Activated CD8-positive, alpha-beta memory T cell treated with anti-CD3 and anti-CD28 coated beads, Interleukin-2, amount 50 U/mL, for 1 hour (primary cell): Measurements from ENCODE around the gene FOXO4.
A peak's percentile ranks its signal among the peaks of the same experiment; 100 is the strongest.
"Not testable (repeated sequence)": the region's sequence is repeated elsewhere in the genome, so short reads cannot be mapped to it uniquely, and the experiment has no call there.

ENCODE experiments used
- DNase-seq: peaks from one replicate; pipeline ENCODE4 v3.0.0-alpha.2; 2020; ENCODE audit errors: extremely low read depth

FOXO4 gene

DNA sequence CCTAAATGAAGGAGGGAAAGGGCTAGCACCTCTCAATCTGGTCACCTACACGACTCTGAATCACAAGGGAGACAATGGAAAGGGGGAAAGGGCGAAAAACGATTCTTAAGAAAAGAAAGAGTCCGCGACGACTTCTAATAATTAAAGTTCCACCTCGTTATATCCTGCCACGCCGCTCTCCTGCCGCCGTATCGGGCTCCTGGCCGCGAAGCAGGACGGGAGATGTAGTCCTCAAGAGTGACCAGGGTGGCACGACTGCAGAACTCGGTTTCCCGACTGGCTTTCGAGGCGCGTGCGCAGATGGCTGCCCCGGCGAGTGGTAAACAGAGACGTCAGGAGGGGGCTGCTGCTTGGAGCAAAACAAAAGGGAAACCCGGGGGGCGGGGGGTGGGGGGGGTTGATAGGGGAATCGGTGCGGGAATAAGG lies at the start of gene FOXO4:
Gene FOXO4, plus strand, starts transcription at position 297 of the 426 bp plus-strand sequence. CDS start 678 bp downstream, outside the sequence.
- peak; percentile 74 for DNase-seq

DNA sequence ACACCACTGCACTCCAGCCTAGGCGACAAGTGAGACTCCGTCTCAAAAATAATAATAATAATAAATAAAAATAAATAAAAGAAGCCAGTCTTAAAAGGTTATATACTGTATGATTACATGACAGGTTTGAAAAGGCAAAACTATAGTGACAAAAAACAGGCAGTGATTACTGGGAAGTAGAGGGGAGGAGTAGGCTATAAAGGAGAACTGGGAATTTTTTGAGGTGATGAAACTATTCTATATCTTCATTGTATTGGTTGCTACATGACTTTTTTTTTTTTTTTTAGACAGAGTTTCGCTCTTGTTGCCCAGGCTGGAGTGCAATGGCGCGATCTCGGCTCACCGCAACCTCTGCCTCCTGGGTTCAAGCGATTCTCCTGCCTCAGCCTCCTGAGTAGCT lies 47.8 kb upstream of the FOXO4 start:
- not testable (repeated sequence) for DNase-seq

GRCh38 chrX:71052721-71053120 lies 42.9 kb upstream of the FOXO4 start:
- no peak for DNase-seq

DNA sequence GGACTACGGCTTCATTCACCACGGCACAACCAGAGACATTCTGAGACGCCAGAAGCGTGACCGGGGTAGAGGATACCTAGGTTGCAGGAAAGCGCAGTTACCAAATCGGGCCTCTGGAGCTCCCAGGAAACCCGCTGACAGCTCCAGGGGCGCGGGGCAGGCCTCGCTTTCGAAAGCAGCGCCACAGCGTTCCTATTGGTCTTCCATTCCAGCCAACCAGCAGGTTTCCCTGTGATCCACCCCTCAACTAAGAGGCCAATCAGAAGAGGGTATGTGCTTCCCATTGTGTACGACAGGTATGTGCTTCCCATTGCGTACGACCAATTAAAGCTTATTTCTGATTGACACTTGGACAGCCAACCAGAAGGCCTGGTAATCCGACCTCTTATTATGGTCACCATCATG lies 42.4 kb upstream of the FOXO4 start:
- no peak for DNase-seq

DNA sequence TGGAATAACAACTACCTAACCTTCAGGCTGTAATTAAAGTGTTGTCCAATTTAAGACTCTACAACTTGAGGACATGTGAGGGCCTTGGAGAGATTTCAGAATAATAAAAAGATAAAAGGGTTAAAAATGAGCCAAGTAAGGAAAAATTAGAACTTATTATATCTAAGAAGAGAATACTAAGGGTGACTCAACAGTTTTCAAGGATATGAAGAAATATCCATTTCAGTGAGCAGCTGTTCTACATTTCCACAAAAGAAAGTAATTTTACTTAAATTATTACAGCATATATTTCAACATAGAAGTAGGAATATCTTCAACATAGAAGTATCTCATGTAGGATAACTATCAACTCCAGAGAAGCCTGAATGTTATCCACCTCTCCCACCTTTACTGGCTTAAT lies 38.8 kb upstream of the FOXO4 start:
- no peak for DNase-seq

- no peak for DNase-seq
Observed at GRCh38 chrX:71057848-71058530, 37.7 kb upstream of the FOXO4 start.

GRCh38 chrX:71060127-71060526 lies 35.5 kb upstream of the FOXO4 start:
- no peak for DNase-seq

DNA sequence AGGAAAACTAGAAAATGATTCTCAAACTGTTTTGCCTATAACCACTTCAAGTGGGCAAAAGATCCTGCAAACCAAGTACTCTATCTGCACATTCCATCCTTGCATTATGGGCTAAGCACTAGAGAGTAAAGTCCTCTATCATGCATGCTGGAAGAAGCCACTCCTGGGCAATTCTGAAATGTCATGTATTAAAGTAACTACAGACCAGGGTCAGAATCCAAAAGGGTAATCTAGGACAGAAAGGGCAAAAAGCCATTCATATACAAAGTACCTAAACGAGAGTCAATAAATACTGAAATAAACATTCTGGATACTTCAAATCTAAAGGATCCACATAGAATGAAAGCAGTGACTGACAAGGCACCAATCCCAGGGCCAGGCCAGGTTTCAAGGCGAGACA lies 28.6 kb upstream of the FOXO4 start:
- DNase-seq: no peak

DNA sequence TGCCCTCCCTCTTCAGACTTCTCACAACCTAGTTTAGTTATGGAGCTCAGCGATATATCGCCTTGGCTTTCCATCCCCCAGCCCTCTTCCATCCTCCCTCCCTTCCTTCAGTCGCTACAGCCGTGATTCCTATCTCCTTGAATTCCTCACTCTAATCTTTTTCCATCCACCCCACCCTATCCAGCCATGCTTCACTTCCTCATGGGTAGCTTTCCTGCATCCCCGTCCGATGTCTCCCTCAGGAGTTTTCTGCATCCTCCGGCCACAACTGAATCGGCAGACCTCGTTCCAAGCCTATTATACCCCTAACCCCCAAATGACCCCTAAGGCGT lies 28.0 kb upstream of the FOXO4 start:
- DNase-seq: no peak

DNA sequence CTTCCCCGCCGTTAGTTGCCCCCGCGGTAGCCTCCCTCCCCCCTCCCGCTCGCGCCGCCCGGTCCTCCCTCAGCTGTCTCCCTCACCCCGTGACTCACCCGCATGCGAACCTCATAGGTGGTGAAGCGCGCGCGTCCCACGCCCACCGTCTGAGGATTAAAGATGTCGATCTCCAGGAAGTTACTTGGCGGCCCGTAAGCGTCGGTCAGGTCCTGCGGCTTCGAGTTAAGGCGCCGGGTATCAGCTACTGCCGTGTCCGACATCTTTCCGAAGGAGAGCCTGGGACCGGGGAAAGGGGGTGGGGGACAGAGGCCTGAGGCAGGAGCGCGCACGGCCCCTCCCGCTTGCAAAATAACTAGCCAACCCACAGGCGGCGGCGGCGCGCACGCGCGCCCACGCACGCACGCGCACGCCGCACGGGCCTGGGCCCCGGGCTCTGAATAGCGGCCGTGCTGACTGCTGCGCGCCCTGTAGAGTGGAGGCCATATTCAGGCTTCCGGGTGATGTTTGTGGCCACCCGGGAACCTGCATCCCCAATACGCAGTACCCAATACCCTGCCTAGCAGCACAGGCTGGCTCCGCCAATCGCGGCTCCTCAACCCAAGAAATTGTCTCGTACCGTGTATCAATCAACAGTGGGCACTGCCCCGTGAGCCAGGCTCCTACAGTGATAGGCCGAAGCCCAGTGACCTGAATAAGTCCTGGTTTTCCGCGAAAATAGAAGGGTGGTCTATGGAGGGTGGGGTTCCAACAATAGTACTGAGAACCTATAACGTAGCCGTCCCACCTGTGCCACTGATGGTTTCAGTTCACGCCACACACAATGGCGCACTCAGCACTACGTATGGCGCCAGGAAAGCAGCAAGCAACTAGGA lies 27.4 kb upstream of the FOXO4 start, which contains the start of gene SNX12:
Gene SNX12, minus strand, starts transcription at position 291 of the 875 bp plus-strand sequence. Its CDS starts 28 bp downstream, at position 263.
- peak; percentile 71 for DNase-seq

DNA sequence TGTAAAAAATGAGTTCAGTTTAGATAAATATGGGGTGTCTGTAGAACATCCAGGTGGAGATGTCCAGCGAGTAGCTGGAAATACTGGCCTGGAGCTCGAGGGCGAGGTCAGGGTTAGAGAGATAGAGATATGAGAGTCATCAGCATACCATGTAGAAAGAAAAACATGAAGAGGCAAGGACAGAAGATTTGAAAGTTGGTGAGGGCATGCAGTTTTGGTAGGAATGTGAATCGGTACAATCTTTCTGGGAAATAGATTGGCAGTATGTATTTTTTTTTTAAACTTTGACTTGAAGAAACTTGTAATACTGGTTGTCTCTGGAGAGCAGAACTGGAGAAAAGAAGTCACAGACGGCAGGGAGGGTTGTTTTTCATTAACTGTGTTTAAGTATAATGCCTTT lies 25.1 kb upstream of the FOXO4 start:
- DNase-seq: no peak

GRCh38 chrX:71081330-71082123 lies 14.1 kb upstream of the FOXO4 start:
- no peak for DNase-seq

DNA sequence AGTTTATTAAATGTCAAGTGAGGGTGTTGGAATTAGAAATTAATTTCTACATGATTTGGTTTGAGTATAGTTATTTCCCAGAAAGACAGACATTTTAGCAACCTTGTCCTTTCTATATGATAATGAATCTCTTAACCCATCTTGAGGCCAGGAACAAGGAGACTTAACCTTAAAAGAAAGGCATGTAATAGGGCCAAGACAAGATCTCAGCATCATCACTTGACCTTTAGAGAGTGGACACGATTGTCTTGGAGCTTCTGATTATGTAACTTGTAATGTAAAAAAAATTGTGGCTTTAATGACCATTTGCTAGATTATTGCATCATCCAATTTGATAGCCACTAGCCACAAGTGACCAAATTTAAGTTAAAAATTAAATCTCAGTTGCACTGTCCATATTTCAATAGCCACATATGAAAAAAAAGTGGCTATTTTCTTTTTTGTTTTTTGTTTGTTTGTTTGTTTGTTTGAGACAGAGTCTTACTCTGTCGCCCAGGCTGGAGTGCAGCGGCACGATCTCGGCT lies 13.5 kb upstream of the FOXO4 start:
- no peak for DNase-seq

- no peak for DNase-seq
Observed at GRCh38 chrX:71082822-71083221, 12.8 kb upstream of the FOXO4 start.

DNA sequence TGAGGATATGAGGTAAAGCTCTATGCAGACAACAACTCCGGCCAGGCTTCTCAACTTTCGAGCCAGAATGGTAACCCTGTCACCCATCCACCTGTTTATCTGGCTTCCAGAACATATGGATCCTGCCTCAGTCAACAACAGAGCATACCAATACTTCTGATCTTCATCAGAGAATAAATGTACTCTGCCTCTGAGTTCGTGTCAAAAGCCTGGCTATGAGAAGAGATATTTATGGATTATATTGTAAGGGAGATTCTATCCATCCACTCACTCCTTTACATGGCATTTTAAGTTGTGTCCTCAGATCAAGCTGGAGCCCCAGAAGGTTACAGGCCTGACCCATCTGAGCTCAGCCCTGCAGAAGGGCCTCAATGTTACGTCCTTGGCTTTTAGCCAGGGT lies 9.8 kb upstream of the FOXO4 start:
- DNase-seq: no peak

GRCh38 chrX:71091263-71091662 lies 4.4 kb upstream of the FOXO4 start:
- no peak for DNase-seq

DNA sequence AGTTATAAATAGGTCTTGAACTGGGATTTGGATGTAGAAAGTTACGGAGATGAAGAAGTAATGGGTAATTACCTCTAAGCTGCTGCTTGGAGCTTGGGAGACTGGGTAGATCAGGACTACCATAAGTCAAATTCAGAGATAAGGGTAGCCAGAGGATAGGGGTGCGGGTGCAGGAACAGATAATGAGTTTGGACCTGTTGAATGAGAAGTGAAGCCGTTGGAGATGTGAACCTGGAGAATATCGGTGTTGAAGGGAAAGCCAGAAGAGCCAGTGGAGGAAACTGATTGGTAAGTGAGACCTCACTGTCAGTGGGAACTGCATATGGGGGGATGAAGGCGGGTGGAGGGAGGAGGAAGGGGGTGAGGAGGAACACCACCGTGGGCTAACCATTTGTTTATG lies 618 bp upstream of the FOXO4 start:
- DNase-seq: no peak

DNA sequence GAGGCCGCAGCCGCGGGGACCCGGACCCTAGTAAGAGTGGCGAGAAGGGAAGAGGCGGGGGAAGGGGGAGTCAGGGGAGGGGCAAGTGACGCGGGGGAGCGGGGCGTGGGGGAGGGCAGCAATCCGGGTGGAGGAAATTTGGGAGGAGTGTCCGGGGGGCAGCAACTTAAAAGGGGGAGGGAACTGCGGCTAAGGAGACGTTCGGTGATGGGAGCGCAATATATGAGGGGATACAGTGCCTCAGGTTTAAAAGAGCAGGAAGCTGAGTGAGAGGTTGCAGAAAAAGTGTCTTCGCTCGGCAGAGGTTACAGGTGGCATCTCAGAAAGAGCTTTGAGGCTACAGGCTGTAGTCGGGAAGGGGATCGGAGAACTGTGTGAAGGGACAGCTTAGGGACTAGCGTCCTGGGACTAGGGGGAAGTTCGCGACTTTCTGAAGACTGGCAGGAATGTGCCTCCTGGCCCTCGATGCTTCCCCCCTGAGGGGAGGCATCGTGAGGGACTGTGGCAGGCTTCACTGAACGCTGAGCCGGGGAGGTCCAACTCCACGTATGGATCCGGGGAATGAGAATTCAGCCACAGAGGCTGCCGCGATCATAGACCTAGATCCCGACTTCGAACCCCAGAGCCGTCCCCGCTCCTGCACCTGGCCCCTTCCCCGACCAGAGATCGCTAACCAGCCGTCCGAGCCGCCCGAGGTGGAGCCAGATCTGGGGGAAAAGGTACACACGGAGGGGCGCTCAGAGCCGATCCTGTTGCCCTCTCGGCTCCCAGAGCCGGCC lies 519 bp downstream of the FOXO4 start:
- DNase-seq: peak; percentile 54

GRCh38 chrX:71096760-71097032 lies 1.0 kb downstream of the FOXO4 start:
- no peak for DNase-seq

DNA sequence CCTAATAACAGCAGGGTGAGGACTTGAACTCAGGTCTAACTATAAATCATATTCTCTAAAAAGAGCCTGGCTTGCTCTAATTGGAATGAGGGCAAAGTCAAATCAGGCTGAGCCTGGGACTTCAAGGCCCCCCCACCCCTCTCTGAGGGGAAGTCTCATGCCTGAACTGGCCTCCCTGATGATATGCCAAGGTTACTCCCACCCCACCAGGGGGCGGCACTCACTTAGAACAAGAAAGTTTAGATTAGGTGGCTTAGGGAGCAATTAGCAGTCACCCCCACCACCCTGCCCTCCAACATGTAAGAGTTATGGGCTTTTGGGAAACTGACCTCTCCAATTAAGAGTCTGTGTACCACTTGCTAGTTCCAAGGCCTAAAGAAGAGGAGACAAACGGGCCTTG lies 2.7 kb downstream of the FOXO4 start:
- peak; percentile 61 for DNase-seq

DNA sequence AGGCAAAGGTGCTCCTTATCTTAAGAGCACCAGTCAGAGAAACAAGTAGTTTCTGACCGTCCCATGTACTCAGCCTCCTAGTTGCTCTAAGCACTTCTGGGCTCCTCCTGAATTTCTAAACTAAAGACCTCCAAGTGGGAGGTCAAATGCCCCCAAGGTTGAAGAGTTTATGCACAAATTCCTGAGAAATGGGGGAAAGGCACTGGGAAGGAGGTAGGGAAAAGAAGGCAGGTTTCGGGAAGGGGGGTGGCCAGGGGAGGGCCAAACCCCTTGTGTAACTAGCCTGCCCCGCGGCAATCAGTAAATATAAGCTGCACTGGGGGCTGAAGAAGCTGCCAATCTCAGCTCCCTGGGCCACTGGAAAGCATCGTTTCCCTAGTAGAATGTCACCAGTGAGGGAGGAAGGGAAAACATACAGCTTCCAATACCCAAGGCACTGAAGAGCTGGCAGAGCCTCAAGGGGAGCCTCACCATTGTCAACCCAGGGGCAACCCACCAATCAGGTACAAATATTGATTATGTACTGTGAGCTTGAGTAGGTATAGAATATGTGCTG lies 3.4 kb downstream of the FOXO4 start:
- no peak for DNase-seq
